Smooth muscle cell (in vitro differentiated cells): ENCODE measurements around the gene SPATA20. TPM values are rescaled to one million over a fixed set of nuclear protein-coding genes. Genes with fewer than 3 reads are reported as not detected.

Experiments
- DNase-seq: peaks from one replicate; lab custom pipeline; 2025; ENCODE audit not compliant: unreplicated experiment; lab: John Stamatoyannopoulos, UW
- H2AFZ ChIP-seq: fragments of 200-600 bp; sonication (generic); 2 replicates; pipeline ENCODE4 v1.6.0; 2016; ENCODE audit warnings: antibody characterized with exemption, low read depth, mild to moderate bottlenecking
- H3F3A ChIP-seq: fragments of 200-600 bp; sonication (generic); 2 replicates; pipeline ENCODE4 v1.6.0; 2017; ENCODE audit warnings: antibody characterized with exemption, low read depth
- H3K27ac ChIP-seq: fragments of 200-600 bp; sonication (generic); 2 replicates; pipeline ENCODE4 v1.5.1; 2016; ENCODE audit warnings: low read depth, mild to moderate bottlenecking
- H3K27me3 ChIP-seq: fragments of 200-600 bp; sonication (generic); 2 replicates; pipeline ENCODE4 v1.6.1; 2016; ENCODE audit warnings: low read depth, mild to moderate bottlenecking
- H3K36me3 ChIP-seq: fragments of 200-600 bp; sonication (generic); 2 replicates; pipeline ENCODE4 v1.5.1; 2016; ENCODE audit warnings: low read depth
- H3K4me1 ChIP-seq: fragments of 200-600 bp; sonication (generic); 2 replicates; pipeline ENCODE4 v1.5.1; 2016; ENCODE audit warnings: low read depth
- H3K4me2 ChIP-seq: fragments of 200-600 bp; sonication (generic); 2 replicates; pipeline ENCODE4 v1.6.0; 2016; ENCODE audit warnings: mild to moderate bottlenecking
- H3K4me3 ChIP-seq: fragments of 200-600 bp; sonication (generic); 2 replicates; pipeline ENCODE4 v1.5.1; 2016; ENCODE audit warnings: mild to moderate bottlenecking
- H3K79me2 ChIP-seq: fragments of 200-600 bp; sonication (generic); 2 replicates; pipeline ENCODE4 v1.6.0; 2016; ENCODE audit warnings: low read depth, mild to moderate bottlenecking
- H3K9ac ChIP-seq: fragments of 200-600 bp; sonication (generic); 2 replicates; pipeline ENCODE4 v1.6.0; 2016; ENCODE audit warnings: low read depth
- H3K9me3 ChIP-seq: fragments of 200-600 bp; sonication (generic); replicated peaks from 2 replicates; pipeline ENCODE4 v1.5.1; 2016; ENCODE audit warnings: low read depth
- H4K20me1 ChIP-seq: fragments of 200-600 bp; sonication (generic); 2 replicates; pipeline ENCODE4 v1.6.0; 2016; ENCODE audit warnings: low read depth
- CTCF ChIP-seq: fragments of 200-600 bp; sonication (generic); IDR thresholded peaks from 2 replicates; pipeline ENCODE4 v1.5.1; 2017; ENCODE audit warnings: borderline replicate concordance, mild to moderate bottlenecking, antibody characterized with exemption; ENCODE audit not compliant: insufficient read depth, poor library complexity, severe bottlenecking
- WGBS: methylation state at CpG from one replicate; pipeline ENCODE4 v1.1.7; 2016; ENCODE audit warnings: low lambda C conversion rate; 5-methylcytosine and 5-hydroxymethylcytosine counted together
- polyA plus RNA-seq: library from polyadenylated mRNA; unstranded; fragments of >200 nt; fragmentation: Nextera tagmentation; extraction: Ambion mirVana; gene quantifications from 2 replicates; pipeline ENCODE4 v1.2.1, GENCODE V29; 2016
- total RNA-seq: library from RNA; depleted of rRNA; stranded (reverse); fragments of >200 nt; gene quantifications from 2 replicates; pipeline ENCODE4 v1.2.3, GENCODE V29; 2014

Gene SPATA20
- total and polyA plus RNA-seq, 2 experiments from 2014 or later, result 61.0 to 62.7 TPM

GRCh38 chr17:50587571-50587970 is 40.6 kb downstream of the SPATA20 start:
- H3K36me3 ChIP-seq, result no peaks in the 10 kb centered on the region
- H3F3A ChIP-seq, result no peaks in the 10 kb centered on the region
- no peak overlapping the region for H3K4me3 ChIP-seq
- H2AFZ ChIP-seq, result no peak overlapping the region
- no peaks in the 10 kb centered on the region for H3K9me3 ChIP-seq
- no peak for TF ChIP-seq CTCF
- no peaks in the 10 kb centered on the region for H4K20me1 ChIP-seq
- H3K4me2 ChIP-seq, result no peak overlapping the region
- H3K9ac ChIP-seq, result no peak overlapping the region
- H3K4me1 ChIP-seq, result peaks cover under 1% of the 10 kb centered on the region
- WGBS, result 85% methylated on average over 9 of the region's 9 CpGs
- no peaks in the 10 kb centered on the region for H3K79me2 ChIP-seq
- H3K27ac ChIP-seq, result no peak overlapping the region
- DNase-seq, result no peak
- no peaks in the 10 kb centered on the region for H3K27me3 ChIP-seq

- Histone ChIP-seq H3K9ac (no peak overlapping the region), H3K4me2 (no peak overlapping the region), H2AFZ (no peak overlapping the region), H4K20me1 (no peaks in the 10 kb centered on the region), H3K9me3 (no peaks in the 10 kb centered on the region), H3K79me2 (no peaks in the 10 kb centered on the region), H3K27me3 (no peaks in the 10 kb centered on the region), H3K36me3 (no peaks in the 10 kb centered on the region), H3K4me3 (no peak overlapping the region), H3F3A (no peaks in the 10 kb centered on the region), H3K4me1 (peaks cover 8% of the 10 kb centered on the region), H3K27ac (no peak overlapping the region)
- TF ChIP-seq CTCF, result no peak
- WGBS, result 87% methylated on average over 18 of the region's 18 CpGs
- no peak for DNase-seq
These were observed 41.5 kb downstream of the SPATA20 start for GRCh38 chr17:50588391-50589049.

- WGBS, result 85% methylated on average over 10 of the region's 10 CpGs
- Histone ChIP-seq H3K9ac (no peak overlapping the region), H3K79me2 (no peaks in the 10 kb centered on the region), H3K4me1 (peaks cover 10% of the 10 kb centered on the region), H3K4me3 (no peak overlapping the region), H3K27me3 (no peaks in the 10 kb centered on the region), H2AFZ (no peak overlapping the region), H3F3A (no peaks in the 10 kb centered on the region), H3K27ac (no peak overlapping the region), H3K9me3 (no peaks in the 10 kb centered on the region), H3K4me2 (no peak overlapping the region), H3K36me3 (no peaks in the 10 kb centered on the region), H4K20me1 (no peaks in the 10 kb centered on the region)
- TF ChIP-seq CTCF, result no peak
- DNase-seq, result no peak
These were observed 42.2 kb downstream of the SPATA20 start for GRCh38 chr17:50589095-50589705.
